Activated T-cell treated with anti-CD3 and anti-CD28 coated beads for 4 hours (primary cell): ENCODE measurements around the gene GFM1.

Source experiments
- DNase-seq: peaks from one replicate; pipeline ENCODE4 v3.0.0-alpha.2; 2020

The GFM1 gene

GRCh38 chr3:158644345-158644908, at the start of gene GFM1:
Gene GFM1 (plus strand): TSS chr3:158644527. CDS start chr3:158644635, 108 bp downstream.
- peak; percentile 81 for DNase-seq

GRCh38 chr3:158600787-158601186, 43.5 kb upstream of the GFM1 start:
- no peak for DNase-seq

- no peak for DNase-seq
These were observed 42.1 kb upstream of the GFM1 start for GRCh38 chr3:158602227-158602626.

GRCh38 chr3:158617982-158618875, 26.1 kb upstream of the GFM1 start:
- no peak for DNase-seq

GRCh38 chr3:158625881-158626280, 18.4 kb upstream of the GFM1 start:
- no peak for DNase-seq

- DNase-seq, result no peak
These were observed 12.3 kb upstream of the GFM1 start for GRCh38 chr3:158631981-158632380.

- DNase-seq, result no peak
These were observed 3.7 kb upstream of the GFM1 start for GRCh38 chr3:158640646-158641045.

GRCh38 chr3:158642005-158642404, 2.3 kb upstream of the GFM1 start:
- DNase-seq, result no peak

- DNase-seq, result no peak
These were observed 1.7 kb upstream of the GFM1 start for GRCh38 chr3:158642474-158643210.

- no peak for DNase-seq
These were observed 5.5 kb downstream of the GFM1 start for GRCh38 chr3:158649791-158650190.

GRCh38 chr3:158651192-158651591, 6.9 kb downstream of the GFM1 start:
- no peak for DNase-seq

GRCh38 chr3:158652463-158652862, 8.1 kb downstream of the GFM1 start:
- DNase-seq, result no peak

GRCh38 chr3:158658889-158659288, 14.6 kb downstream of the GFM1 start:
- DNase-seq, result no peak

GRCh38 chr3:158659454-158660237, 15.3 kb downstream of the GFM1 start:
- DNase-seq, result peak; percentile 30

- no peak for DNase-seq
These were observed 16.4 kb downstream of the GFM1 start for GRCh38 chr3:158660711-158661110.

GRCh38 chr3:158663246-158663645, 18.9 kb downstream of the GFM1 start:
- no peak for DNase-seq

GRCh38 chr3:158663832-158664231, 19.5 kb downstream of the GFM1 start:
- no peak for DNase-seq

- no peak for DNase-seq
These were observed 22.1 kb downstream of the GFM1 start for GRCh38 chr3:158666416-158666815.

- DNase-seq, result no peak
These were observed 24.2 kb downstream of the GFM1 start for GRCh38 chr3:158668506-158668905.

- DNase-seq, result no peak
These were observed 27.5 kb downstream of the GFM1 start for GRCh38 chr3:158671821-158672214.

- DNase-seq, result peak; percentile 58
These were observed 28.2 kb downstream of the GFM1 start, which contains the start of gene LXN for GRCh38 chr3:158672215-158673176. Gene LXN (minus strand): TSS chr3:158672648. CDS start chr3:158672478, 170 bp downstream.

- DNase-seq, result no peak
These were observed 34.4 kb downstream of the GFM1 start for GRCh38 chr3:158678687-158679086.
